ENCODE results near the gene PTPN3. TPM values are rescaled to one million over a fixed set of nuclear protein-coding genes. Genes with fewer than 3 reads are reported as not detected.
"Not testable (repeated sequence)": the region's sequence is repeated elsewhere in the genome, so short reads cannot be mapped to it uniquely, and the experiment has no call there.

The PTPN3 gene, protein sequence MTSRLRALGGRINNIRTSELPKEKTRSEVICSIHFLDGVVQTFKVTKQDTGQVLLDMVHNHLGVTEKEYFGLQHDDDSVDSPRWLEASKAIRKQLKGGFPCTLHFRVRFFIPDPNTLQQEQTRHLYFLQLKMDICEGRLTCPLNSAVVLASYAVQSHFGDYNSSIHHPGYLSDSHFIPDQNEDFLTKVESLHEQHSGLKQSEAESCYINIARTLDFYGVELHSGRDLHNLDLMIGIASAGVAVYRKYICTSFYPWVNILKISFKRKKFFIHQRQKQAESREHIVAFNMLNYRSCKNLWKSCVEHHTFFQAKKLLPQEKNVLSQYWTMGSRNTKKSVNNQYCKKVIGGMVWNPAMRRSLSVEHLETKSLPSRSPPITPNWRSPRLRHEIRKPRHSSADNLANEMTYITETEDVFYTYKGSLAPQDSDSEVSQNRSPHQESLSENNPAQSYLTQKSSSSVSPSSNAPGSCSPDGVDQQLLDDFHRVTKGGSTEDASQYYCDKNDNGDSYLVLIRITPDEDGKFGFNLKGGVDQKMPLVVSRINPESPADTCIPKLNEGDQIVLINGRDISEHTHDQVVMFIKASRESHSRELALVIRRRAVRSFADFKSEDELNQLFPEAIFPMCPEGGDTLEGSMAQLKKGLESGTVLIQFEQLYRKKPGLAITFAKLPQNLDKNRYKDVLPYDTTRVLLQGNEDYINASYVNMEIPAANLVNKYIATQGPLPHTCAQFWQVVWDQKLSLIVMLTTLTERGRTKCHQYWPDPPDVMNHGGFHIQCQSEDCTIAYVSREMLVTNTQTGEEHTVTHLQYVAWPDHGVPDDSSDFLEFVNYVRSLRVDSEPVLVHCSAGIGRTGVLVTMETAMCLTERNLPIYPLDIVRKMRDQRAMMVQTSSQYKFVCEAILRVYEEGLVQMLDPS
- 10 to 100 TPM; 15.3 to 43.5 (median 34.0) TPM for polyA plus RNA-seq
- long read RNA-seq, donor 1, full-length matches to known transcripts: 5 of 14 reads
- long read RNA-seq, donor 1, partial matches to known transcripts: 9 of 14 reads
- long read RNA-seq, donor 1, other reads (novel, unspliced or antisense): 0 of 14 reads
- long read RNA-seq, donor 2, full-length matches to known transcripts: 2 of 2 reads
- long read RNA-seq, donor 2, partial matches to known transcripts: 0 of 2 reads
- long read RNA-seq, donor 2, other reads (novel, unspliced or antisense): 0 of 2 reads
- long read RNA-seq, donor 3, full-length matches to known transcripts: 2 of 2 reads
- long read RNA-seq, donor 3, partial matches to known transcripts: 0 of 2 reads
- long read RNA-seq, donor 3, other reads (novel, unspliced or antisense): 0 of 2 reads
- long read RNA-seq, donor 4: 0 reads
- long read RNA-seq, donor 5: 0 reads
- long read RNA-seq, donor 6, full-length matches to known transcripts: 1 of 6 reads
- long read RNA-seq, donor 6, partial matches to known transcripts: 5 of 6 reads
- long read RNA-seq, donor 6, other reads (novel, unspliced or antisense): 0 of 6 reads
- long read RNA-seq, donor 7: 0 reads
- long read RNA-seq, donor 8: 0 reads
- long read RNA-seq, donor 9, full-length matches to known transcripts: 1 of 1 reads
- long read RNA-seq, donor 9, partial matches to known transcripts: 0 of 1 reads
- long read RNA-seq, donor 9, other reads (novel, unspliced or antisense): 0 of 1 reads
- long read RNA-seq, donor 10, full-length matches to known transcripts: 2 of 2 reads
- long read RNA-seq, donor 10, partial matches to known transcripts: 0 of 2 reads
- long read RNA-seq, donor 10, other reads (novel, unspliced or antisense): 0 of 2 reads

DNA sequence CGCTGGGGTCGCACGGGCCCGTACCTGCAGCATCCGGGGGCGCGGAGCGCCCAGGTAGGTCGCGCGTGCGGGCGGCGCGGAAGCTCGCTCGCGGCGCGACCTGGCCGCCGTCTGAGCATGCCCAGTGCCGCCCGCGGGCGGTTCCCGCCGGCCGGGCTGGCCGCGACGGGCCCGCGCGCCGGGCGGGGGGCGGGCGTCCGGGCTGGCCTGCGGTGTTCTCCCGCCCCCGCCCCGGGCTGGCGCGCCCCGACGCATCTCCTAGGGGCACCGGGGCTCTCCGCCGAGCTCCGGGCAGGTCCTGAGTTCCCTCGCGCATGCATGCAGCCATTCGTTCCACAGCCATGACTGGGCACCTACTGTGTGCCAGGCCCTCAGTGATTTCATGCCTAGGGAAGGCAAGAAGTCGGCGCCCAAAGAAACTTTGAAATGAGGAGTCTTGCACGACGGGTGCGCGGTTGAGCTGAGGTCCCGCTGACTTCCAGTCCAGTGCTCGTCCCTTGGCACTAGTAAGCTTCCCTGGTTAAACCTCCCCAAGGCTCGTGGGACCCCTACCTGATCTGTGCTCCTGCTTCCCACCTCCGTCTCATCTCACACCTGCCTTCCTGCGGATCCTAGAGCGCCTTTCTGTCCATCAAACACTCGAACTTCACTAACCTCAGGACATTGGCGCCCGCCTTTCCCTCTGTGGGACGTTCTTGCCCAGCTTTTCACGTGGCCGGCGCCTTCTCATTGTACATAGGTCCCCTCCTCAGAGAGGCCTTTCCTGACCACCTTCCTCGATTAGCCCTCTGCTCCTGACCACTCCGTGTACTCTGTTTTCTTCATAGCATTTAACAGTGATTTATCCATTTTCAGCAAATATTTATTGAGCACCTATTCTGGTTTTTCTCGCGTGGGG is at the start of gene PTPN3:
Gene PTPN3 (minus strand): TSS at position 113 of the 898 bp plus-strand sequence. CDS start 34,873 bp downstream, outside the sequence.
- Histone ChIP-seq H3K36me3 (ENCODE audit: control insufficient read depth in 3 of 3, insufficient read depth in 2 of 3, low read depth in 1 of 3, low read length in 3 of 3) (peaks cover 0 to 20% (median 0%) of the 10 kb centered on the region in 3 donors), H3K4me1 (ENCODE audit: control insufficient read depth in 3 of 3, insufficient read depth in 2 of 3, low read depth in 1 of 3, low read length in 2 of 3) (peaks cover 0 to 30% (median 8%) of the 10 kb centered on the region in 3 donors), H3K4me3 (ENCODE audit: low read depth in 1 of 3, low read length in 3 of 3) (peak within 1 kb of the TSS; percentile 47 to 75 (median 61)), H3K27me3 (ENCODE audit: control insufficient read depth in 3 of 3, insufficient read depth in 3 of 3, low read length in 3 of 3) (peaks cover 0 to 7% (median 5%) of the 10 kb centered on the region in 3 donors), H3K27ac (ENCODE audit: low read depth in 1 of 3, low read length in 2 of 3) (peak within 1 kb of the TSS; percentile 83 to 92 (median 83)), H3K9me3 (ENCODE audit: control insufficient read depth in 2 of 2, insufficient read depth in 1 of 2, low read depth in 1 of 2, low read length in 1 of 2) (no peaks in the 10 kb centered on the region)
- WGBS, 3 donors: 11 to 18% (median 14%) methylated on average over 55 to 78 of the region's 78 CpGs
- no peak for FAIRE-seq
- peak; percentile 33 to 74 for DNase-seq

DNA sequence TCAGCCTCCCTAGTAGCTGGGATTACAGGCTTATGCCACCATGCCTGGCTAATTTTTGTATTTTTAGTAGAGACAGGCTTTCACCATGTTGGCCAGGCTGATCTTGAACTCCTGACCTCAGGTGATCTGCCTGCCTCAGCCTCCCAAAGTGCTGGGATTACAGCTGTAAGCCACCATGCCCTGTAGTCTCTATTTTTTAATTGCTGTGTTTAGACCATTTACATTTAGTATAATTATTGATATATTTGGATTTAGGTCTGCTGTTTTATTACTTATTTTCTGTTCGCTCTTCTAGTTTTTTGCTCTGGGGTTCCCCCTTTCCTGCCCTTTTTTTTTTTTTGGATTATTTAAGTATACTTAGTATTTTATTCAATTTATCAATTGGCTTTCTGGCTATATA is 46.8 kb upstream of the PTPN3 start:
- WGBS, 3 donors: 95 to 100% (median 96%) methylated on average over 1 of the region's 1 CpG

DNA sequence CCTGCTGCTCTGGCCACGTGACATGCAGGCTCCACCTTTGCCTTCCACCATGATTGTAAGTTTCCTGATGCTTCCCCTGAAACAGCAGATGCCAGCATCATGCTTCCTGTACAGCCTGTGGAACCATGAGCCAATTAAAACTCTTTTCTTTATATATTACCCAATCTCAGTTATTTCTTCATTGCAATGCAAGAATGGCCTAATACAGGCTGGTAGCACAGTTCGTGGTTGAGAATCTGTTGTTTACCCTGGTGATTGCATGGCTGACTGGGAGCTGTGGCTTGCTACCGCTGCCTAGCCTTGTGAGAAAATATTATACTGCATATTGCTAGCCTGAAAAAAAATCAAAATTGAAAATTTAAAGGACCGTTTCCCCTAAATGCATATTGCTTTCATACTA is 44.8 kb upstream of the PTPN3 start:
- 45 to 67% (median 58%) methylated on average over 4 of the region's 4 CpGs for WGBS, 3 donors
- H3K9me3 ChIP-seq (ENCODE audit: control insufficient read depth in 2 of 2, insufficient read depth in 1 of 2, low read depth in 1 of 2, low read length in 1 of 2): peaks cover 0 to 19% of the 10 kb centered on the region in 2 donors
- H3K4me3 ChIP-seq (ENCODE audit: low read depth in 1 of 3, low read length in 3 of 3): no peak overlapping the region
- FAIRE-seq (no peak), DNase-seq (no peak)
- no peak overlapping the region for H3K27ac ChIP-seq (ENCODE audit: low read depth in 1 of 3, low read length in 2 of 3)
- H3K36me3 ChIP-seq (ENCODE audit: control insufficient read depth in 3 of 3, insufficient read depth in 2 of 3, low read depth in 1 of 3, low read length in 3 of 3): no peaks in the 10 kb centered on the region
- H3K4me1 ChIP-seq (ENCODE audit: control insufficient read depth in 3 of 3, insufficient read depth in 2 of 3, low read depth in 1 of 3, low read length in 2 of 3): no peaks in the 10 kb centered on the region
- no peaks in the 10 kb centered on the region for H3K27me3 ChIP-seq (ENCODE audit: control insufficient read depth in 3 of 3, insufficient read depth in 3 of 3, low read length in 3 of 3)

More for the DNA sequence above, 46.8 kb upstream of the PTPN3 start:
- not testable (repeated sequence) for H3K4me1 ChIP-seq (ENCODE audit: control insufficient read depth in 3 of 3, insufficient read depth in 2 of 3, low read depth in 1 of 3, low read length in 2 of 3); DNase-seq; H3K4me3 ChIP-seq (ENCODE audit: low read depth in 1 of 3, low read length in 3 of 3); H3K27ac ChIP-seq (ENCODE audit: low read depth in 1 of 3, low read length in 2 of 3); H3K27me3 ChIP-seq (ENCODE audit: control insufficient read depth in 3 of 3, insufficient read depth in 3 of 3, low read length in 3 of 3); FAIRE-seq; H3K36me3 ChIP-seq (ENCODE audit: control insufficient read depth in 3 of 3, insufficient read depth in 2 of 3, low read depth in 1 of 3, low read length in 3 of 3)
- H3K9me3 ChIP-seq (ENCODE audit: control insufficient read depth in 2 of 2, insufficient read depth in 1 of 2, low read depth in 1 of 2, low read length in 1 of 2): peaks cover 0 to 22% of the 10 kb centered on the region in 2 donors

DNA sequence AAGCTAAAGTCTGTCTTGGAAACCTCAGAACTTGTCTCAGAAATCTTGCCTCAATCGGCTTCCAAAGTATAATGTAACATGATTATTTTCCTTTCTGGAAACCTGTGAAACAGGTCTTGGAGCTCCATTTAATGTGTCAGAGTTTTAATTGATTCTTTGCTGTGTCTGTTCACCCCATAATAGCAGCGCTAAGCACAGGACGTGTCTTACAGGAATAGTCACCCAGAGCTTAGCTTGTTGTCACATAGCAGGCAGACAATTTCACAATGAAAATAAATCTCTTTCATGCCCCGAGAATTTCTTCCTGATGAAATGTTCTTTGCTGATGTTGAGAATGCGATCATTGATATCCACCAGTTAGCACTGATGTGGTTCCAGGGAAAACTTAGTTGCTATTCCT is 40.2 kb upstream of the PTPN3 start:
- H3K4me1 ChIP-seq (ENCODE audit: control insufficient read depth in 3 of 3, insufficient read depth in 2 of 3, low read depth in 1 of 3, low read length in 2 of 3): no peaks in the 10 kb centered on the region
- no peaks in the 10 kb centered on the region for H3K27me3 ChIP-seq (ENCODE audit: control insufficient read depth in 3 of 3, insufficient read depth in 3 of 3, low read length in 3 of 3)
- peaks cover 0 to 5% of the 10 kb centered on the region in 2 donors for H3K9me3 ChIP-seq (ENCODE audit: control insufficient read depth in 2 of 2, insufficient read depth in 1 of 2, low read depth in 1 of 2, low read length in 1 of 2)
- H3K27ac ChIP-seq (ENCODE audit: low read depth in 1 of 3, low read length in 2 of 3): no peak overlapping the region
- H3K4me3 ChIP-seq (ENCODE audit: low read depth in 1 of 3, low read length in 3 of 3): no peak overlapping the region
- WGBS, 3 donors: 71 to 78% (median 76%) methylated on average over 5 of the region's 5 CpGs
- DNase-seq (no peak), FAIRE-seq (no peak)
- no peaks in the 10 kb centered on the region for H3K36me3 ChIP-seq (ENCODE audit: control insufficient read depth in 3 of 3, insufficient read depth in 2 of 3, low read depth in 1 of 3, low read length in 3 of 3)

DNA sequence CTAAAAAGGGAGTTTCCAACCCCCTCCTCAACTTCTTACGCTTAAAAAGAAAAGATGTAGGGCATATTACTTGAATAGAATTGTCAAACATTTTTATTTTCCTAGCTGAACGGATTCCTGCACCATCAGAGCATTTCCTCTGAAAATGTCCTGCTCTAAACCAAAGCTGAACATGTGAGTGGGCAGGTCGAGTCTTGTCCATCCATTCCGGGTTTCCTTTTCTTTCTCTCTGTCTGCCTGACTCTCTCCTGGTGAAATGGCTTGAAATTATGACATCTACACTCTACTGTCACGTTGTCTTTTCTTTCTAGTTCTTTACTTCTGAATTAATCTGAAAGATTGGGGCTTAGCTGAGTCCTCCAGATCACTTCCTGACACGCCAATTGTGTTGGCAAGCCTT is 39.2 kb upstream of the PTPN3 start:
- H3K36me3 ChIP-seq (ENCODE audit: control insufficient read depth in 3 of 3, insufficient read depth in 2 of 3, low read depth in 1 of 3, low read length in 3 of 3): no peaks in the 10 kb centered on the region
- no peak for DNase-seq
- H3K4me3 ChIP-seq (ENCODE audit: low read depth in 1 of 3, low read length in 3 of 3): no peak overlapping the region
- FAIRE-seq: no peak
- H3K4me1 ChIP-seq (ENCODE audit: control insufficient read depth in 3 of 3, insufficient read depth in 2 of 3, low read depth in 1 of 3, low read length in 2 of 3): no peaks in the 10 kb centered on the region
- H3K27ac ChIP-seq (ENCODE audit: low read depth in 1 of 3, low read length in 2 of 3): no peak overlapping the region
- WGBS, 3 donors: 59 to 66% (median 66%) methylated on average over 6 of the region's 6 CpGs
- no peaks in the 10 kb centered on the region for H3K27me3 ChIP-seq (ENCODE audit: control insufficient read depth in 3 of 3, insufficient read depth in 3 of 3, low read length in 3 of 3)
- peaks cover 0 to 5% of the 10 kb centered on the region in 2 donors for H3K9me3 ChIP-seq (ENCODE audit: control insufficient read depth in 2 of 2, insufficient read depth in 1 of 2, low read depth in 1 of 2, low read length in 1 of 2)

DNA sequence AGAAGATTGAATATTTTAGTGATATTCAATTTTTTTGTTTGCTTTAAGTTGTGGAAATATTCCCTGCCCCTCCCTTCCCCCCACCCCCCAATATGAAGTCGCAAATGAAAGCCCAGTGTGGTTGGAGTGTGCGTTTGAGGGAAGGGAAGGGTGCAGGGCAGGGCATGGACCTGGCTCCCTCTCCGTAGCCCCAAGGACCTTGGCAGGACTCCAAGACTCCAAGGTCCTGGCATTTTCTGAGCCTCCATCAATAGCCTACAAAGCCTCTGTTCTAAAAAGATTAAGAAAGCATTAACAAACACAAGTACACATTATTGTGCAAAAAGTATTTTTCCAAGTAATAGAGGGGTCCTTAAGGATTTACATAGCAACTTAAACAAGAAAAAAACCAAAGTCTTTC is 38.8 kb upstream of the PTPN3 start:
- no peak for FAIRE-seq
- no peak overlapping the region for H3K27ac ChIP-seq (ENCODE audit: low read depth in 1 of 3, low read length in 2 of 3)

DNA sequence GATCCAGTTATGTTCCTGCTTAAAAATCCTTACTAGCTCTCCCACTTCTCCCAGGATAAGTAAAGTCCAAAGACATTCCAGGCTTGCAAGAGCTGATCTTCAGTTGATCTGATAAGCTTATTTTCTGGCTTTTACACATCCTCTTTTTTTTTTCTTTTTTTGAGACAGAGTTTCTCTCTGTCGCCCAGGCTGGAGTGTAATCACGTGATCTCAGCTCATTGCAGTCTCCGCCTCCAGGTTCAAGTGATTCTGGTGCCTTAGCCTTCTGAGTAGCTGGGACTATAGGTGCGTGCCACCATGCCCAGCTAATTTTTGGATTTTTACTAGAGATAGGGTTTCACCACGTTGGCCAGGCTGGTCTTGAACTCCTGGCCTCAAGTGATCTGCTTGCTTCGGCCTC is 37.3 kb upstream of the PTPN3 start:
- Histone ChIP-seq H3K27ac (ENCODE audit: low read depth in 1 of 3, low read length in 2 of 3) (no peak overlapping the region), H3K36me3 (ENCODE audit: control insufficient read depth in 3 of 3, insufficient read depth in 2 of 3, low read depth in 1 of 3, low read length in 3 of 3) (no peaks in the 10 kb centered on the region), H3K4me1 (ENCODE audit: control insufficient read depth in 3 of 3, insufficient read depth in 2 of 3, low read depth in 1 of 3, low read length in 2 of 3) (no peaks in the 10 kb centered on the region), H3K9me3 (ENCODE audit: control insufficient read depth in 2 of 2, insufficient read depth in 1 of 2, low read depth in 1 of 2, low read length in 1 of 2) (peaks cover 0 to 5% of the 10 kb centered on the region in 2 donors), H3K4me3 (ENCODE audit: low read depth in 1 of 3, low read length in 3 of 3) (no peak overlapping the region), H3K27me3 (ENCODE audit: control insufficient read depth in 3 of 3, insufficient read depth in 3 of 3, low read length in 3 of 3) (peaks cover 0 to 3% (median 0%) of the 10 kb centered on the region in 3 donors)
- no peak for FAIRE-seq
- 78 to 81% (median 80%) methylated on average over 6 of the region's 6 CpGs for WGBS, 3 donors
- no peak for DNase-seq

More for the DNA sequence above, 38.8 kb upstream of the PTPN3 start:
- Histone ChIP-seq H3K4me3 (ENCODE audit: low read depth in 1 of 3, low read length in 3 of 3) (no peak overlapping the region), H3K27me3 (ENCODE audit: control insufficient read depth in 3 of 3, insufficient read depth in 3 of 3, low read length in 3 of 3) (no peaks in the 10 kb centered on the region), H3K36me3 (ENCODE audit: control insufficient read depth in 3 of 3, insufficient read depth in 2 of 3, low read depth in 1 of 3, low read length in 3 of 3) (no peaks in the 10 kb centered on the region), H3K4me1 (ENCODE audit: control insufficient read depth in 3 of 3, insufficient read depth in 2 of 3, low read depth in 1 of 3, low read length in 2 of 3) (no peaks in the 10 kb centered on the region), H3K9me3 (ENCODE audit: control insufficient read depth in 2 of 2, insufficient read depth in 1 of 2, low read depth in 1 of 2, low read length in 1 of 2) (peaks cover 0 to 5% of the 10 kb centered on the region in 2 donors)
- DNase-seq: peak in 1 of 2 donors; percentile 30
- 6 to 45% (median 28%) methylated on average over 3 of the region's 3 CpGs for WGBS, 3 donors

All from small intestine (tissue), 16 donors.